Activated CD4-positive, alpha-beta T cell treated with anti-CD3 and anti-CD28 coated beads, Interleukin-2, amount 50 U/mL, for 16 hours (primary cell): ENCODE results near the gene TREM1.
"Not testable (repeated sequence)": the region's sequence is repeated elsewhere in the genome, so short reads cannot be mapped to it uniquely, and the experiment has no call there.

Source experiments
- DNase-seq: peaks from one replicate; pipeline ENCODE4 v3.0.0-alpha.2; 2020

Gene TREM1

DNA sequence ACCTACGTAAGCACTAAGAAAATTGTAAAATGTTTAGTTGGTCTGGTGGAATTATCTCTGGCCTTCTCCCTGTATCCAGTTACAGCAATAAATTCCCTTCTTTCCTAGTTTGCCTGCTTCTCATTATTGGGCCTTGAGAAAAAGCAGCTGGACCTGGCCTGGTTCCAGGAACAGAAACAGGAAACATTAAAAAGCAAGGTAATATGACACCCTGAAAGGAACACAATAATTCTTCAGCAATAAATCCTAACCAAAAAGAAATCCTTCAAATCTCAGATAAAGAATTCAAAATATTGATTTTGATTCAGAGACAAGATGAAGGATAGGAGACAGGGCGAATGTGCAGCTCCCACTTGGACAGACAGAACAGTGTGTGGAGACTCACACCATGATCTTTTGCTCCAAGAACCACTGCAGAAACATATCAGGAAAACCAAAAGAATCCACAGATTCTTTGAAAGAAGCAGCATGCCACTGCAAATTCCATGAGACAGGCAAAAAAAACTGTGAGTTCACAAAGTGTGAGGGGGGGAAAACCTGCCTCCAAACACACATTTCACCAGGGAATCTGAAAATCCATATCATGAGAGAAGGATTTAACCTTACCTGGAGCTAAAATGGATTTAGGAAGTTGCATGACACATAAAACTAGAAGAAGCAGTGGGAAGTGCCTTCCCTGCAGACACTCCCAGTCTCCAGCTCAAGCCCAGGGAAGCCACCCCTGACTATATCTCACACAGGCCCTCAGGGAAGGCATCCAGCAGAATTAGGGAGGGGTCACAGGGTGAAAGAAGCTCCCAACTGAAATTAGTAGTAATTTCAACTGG is 28.9 kb downstream of the TREM1 start:
- DNase-seq = no peak

GRCh38 chr6:41256383-41256782 is 30.1 kb downstream of the TREM1 start:
- no peak for DNase-seq

DNA sequence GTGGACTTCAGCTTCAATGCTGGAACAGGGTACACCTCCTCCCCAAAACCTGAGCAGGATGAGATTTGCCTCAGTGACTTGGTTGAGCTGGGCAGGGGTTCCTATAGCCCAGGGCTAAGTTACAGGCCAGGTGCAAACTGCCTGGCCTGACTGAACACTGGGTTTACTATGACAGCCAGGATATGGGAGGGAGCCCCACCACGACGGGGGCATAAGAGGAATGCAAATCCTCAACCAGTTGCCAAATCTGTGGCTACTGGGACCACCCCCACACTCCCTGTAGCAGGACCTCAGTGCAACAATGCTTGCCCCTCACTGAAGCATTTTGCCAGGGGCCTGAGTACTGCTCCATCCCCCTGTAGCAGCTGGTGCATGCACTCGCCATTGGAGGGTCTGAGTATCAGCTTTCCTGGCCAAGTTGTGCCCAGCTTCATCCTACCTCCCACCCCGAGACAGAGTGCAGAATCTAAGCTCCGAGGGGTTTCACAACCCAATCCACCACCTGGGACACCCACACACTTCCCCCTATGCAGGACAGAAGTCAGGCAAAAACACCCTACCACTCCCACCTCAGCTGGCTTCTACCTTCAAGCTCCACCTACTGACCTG is 30.7 kb downstream of the TREM1 start:
- no peak for DNase-seq

GRCh38 chr6:41255110-41255509 is 31.4 kb downstream of the TREM1 start:
- DNase-seq = no peak

- no peak for DNase-seq
These were observed 33.9 kb downstream of the TREM1 start for GRCh38 chr6:41252401-41253169.

GRCh38 chr6:41247882-41248705 is 38.4 kb downstream of the TREM1 start:
- DNase-seq = no peak

DNA sequence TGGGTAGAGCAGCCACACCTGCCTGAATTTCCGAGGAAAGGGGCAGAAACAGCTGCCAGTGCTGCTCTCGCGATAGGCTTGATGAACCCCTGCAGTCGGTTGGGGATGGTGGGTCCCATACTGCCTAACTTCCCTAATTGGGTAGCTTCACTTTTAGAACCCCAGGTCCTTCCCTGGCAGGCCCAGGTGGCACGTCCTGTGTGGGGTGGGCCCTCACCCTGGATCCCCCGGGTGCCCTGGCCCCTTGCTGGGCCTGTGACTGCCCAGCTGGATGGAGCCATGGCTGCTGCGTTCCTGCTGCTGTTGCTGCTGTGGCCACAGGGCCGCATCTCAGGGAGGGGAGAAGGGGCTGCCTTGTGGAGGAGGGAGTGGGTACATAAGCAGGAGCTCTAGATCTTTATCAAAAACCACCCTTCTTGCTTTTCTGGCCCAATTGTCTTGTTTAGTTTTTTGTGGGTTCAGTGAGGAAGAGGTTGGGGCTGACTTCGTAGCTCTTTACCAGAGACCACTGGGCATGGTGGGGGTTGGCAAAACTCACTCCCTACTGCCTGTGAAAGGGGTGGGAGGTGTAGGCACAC is 39.1 kb downstream of the TREM1 start:
- no peak for DNase-seq

DNA sequence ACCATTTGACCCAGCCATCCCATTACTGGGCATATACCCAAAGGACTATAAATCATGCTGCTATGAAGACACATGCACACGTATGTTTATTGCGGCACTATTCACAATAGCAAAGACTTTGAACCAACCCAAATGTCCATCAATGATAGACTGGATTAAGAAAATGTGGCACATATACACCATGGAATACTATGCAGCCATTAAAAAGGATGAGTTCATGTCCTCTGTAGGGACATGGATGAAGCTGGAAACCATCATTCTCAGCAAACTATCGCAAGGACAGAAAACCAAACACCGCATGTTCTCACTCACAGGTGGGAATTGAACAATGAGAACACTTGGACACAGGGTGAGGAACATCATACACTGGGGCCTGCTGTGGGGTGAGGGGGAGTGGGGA is 40.0 kb downstream of the TREM1 start:
- DNase-seq = not testable (repeated sequence)

GRCh38 chr6:41239467-41240159 is 46.9 kb downstream of the TREM1 start:
- no peak for DNase-seq

- no peak for DNase-seq
These were observed 49.4 kb downstream of the TREM1 start for GRCh38 chr6:41237128-41237527.

- no peak for DNase-seq
These were observed 50.2 kb downstream of the TREM1 start for GRCh38 chr6:41236276-41236675.

- DNase-seq = no peak
These were observed 53.8 kb downstream of the TREM1 start for GRCh38 chr6:41232667-41233066.

- no peak for DNase-seq
These were observed 55.2 kb downstream of the TREM1 start for GRCh38 chr6:41231246-41231645.

GRCh38 chr6:41229721-41230120 is 56.8 kb downstream of the TREM1 start:
- no peak for DNase-seq

GRCh38 chr6:41228616-41229015 is 57.9 kb downstream of the TREM1 start:
- DNase-seq = no peak

- DNase-seq = no peak
These were observed 58.4 kb downstream of the TREM1 start, which contains the start of gene TREML4 for GRCh38 chr6:41228096-41228495. Gene TREML4, plus strand, starts transcription at chr6:41228349. Its CDS starts 79 bp downstream, at chr6:41228428.

DNA sequence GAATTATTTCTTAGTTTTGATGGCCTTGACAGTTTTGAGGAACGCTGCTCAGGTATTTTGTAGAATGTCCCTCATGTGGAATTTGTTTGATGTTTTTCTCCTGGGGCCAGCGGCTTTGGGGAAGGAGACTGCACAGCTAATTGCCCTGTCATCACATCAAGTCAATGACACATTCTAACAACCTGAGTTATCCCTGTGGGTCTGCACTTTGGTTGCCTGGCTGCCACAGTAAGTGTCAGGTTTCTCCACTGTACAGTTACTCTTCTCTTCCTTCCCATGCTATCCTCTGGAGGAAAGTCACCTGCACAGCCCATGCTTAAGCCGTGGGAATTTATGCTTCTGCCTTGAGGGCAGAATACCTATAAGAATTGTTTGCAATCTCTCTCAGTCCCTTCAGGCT is 59.7 kb downstream of the TREM1 start:
- no peak for DNase-seq

DNA sequence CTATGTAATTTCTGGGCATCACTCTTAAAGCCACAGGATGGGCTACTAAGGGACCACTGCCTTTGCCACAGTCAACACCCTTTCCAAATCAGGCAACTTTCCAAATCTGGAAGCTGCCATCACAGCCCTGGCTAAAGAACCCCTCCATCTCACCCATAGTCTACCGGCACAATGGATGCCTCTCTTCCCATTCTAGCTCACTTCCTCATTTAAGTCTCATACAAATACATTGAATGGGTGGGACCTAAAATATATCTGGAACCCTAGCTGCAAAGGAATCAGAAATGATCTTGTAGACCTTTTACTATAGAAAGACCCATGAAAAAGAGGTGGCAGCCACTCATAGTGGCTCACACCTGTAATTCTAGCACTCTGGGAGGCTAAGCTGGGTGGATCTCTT is 61.7 kb downstream of the TREM1 start:
- no peak for DNase-seq
